ENCODE results near the gene TIPARP.

DNA sequence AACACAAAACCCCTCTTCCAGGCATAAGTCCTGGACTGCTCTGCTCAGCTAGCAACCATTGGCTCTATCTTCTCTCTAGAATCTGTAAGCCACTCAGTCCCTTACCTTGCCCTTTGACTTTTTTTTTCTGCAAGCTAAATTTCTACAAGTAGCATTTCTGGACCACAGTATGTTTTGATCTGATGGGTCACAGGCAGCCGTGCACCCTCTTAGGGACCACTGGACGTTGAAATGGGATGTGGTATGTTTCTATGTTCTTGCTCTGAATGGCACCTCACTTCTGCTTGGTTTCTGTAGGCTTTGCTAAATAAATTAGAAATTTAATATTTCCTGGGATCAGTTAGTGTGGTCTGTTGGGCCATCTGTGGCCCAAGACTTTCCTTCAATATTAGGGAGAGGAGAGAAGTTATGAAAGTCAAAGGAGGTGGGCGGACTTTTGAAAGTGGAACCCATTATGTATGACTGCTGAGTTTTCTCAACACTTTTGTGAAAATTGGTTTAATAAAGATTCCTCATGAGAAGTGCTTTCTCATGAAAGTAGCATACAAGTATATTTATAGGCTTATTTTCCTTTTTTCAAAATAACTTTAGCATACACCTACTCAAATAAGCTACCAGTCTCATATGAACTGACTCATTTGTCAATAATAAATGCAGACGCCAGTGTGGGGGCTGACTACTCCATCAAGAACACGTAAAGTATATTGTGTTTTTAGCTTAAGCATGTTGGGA is 18.4 kb upstream of the TIPARP start:
- TF ChIP-seq, protein P1, sequence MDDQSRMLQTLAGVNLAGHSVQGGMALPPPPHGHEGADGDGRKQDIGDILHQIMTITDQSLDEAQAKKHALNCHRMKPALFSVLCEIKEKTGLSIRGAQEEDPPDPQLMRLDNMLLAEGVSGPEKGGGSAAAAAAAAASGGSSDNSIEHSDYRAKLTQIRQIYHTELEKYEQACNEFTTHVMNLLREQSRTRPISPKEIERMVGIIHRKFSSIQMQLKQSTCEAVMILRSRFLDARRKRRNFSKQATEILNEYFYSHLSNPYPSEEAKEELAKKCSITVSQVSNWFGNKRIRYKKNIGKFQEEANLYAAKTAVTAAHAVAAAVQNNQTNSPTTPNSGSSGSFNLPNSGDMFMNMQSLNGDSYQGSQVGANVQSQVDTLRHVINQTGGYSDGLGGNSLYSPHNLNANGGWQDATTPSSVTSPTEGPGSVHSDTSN (CRISPR knock-in tag; IDR thresholded peaks at IDR 0.05; ENCODE audit: borderline replicate concordance), result no peak
- no peak for TF ChIP-seq NFRKB (IDR thresholded peaks at IDR 0.05)
- TF ChIP-seq, protein P2, sequence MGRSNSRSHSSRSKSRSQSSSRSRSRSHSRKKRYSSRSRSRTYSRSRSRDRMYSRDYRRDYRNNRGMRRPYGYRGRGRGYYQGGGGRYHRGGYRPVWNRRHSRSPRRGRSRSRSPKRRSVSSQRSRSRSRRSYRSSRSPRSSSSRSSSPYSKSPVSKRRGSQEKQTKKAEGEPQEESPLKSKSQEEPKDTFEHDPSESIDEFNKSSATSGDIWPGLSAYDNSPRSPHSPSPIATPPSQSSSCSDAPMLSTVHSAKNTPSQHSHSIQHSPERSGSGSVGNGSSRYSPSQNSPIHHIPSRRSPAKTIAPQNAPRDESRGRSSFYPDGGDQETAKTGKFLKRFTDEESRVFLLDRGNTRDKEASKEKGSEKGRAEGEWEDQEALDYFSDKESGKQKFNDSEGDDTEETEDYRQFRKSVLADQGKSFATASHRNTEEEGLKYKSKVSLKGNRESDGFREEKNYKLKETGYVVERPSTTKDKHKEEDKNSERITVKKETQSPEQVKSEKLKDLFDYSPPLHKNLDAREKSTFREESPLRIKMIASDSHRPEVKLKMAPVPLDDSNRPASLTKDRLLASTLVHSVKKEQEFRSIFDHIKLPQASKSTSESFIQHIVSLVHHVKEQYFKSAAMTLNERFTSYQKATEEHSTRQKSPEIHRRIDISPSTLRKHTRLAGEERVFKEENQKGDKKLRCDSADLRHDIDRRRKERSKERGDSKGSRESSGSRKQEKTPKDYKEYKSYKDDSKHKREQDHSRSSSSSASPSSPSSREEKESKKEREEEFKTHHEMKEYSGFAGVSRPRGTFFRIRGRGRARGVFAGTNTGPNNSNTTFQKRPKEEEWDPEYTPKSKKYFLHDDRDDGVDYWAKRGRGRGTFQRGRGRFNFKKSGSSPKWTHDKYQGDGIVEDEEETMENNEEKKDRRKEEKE (IDR thresholded peaks at IDR 0.05), result no peak
- TF ChIP-seq RAD21 (CRISPR knock-in tag; IDR thresholded peaks at IDR 0.05), result no peak
- TF ChIP-seq ZNF691 (CRISPR knock-in tag; IDR thresholded peaks at IDR 0.05; ENCODE audit: borderline replicate concordance, low read depth), result no peak
- TF ChIP-seq TFDP1 (CRISPR knock-in tag; IDR thresholded peaks at IDR 0.05; ENCODE audit: borderline replicate concordance), result no peak
- no peak for TF ChIP-seq CREM (IDR thresholded peaks at IDR 0.05)
- no peak for TF ChIP-seq CREM (CRISPR knock-in tag; IDR thresholded peaks at IDR 0.05)
